ENCODE results near the gene NUCKS1.

NUCKS1 gene

GRCh38 chr1:205699416-205699815 is 50.6 kb downstream of the NUCKS1 start:
- ATAC-seq (no peak), DNase-seq (no peak)

DNA sequence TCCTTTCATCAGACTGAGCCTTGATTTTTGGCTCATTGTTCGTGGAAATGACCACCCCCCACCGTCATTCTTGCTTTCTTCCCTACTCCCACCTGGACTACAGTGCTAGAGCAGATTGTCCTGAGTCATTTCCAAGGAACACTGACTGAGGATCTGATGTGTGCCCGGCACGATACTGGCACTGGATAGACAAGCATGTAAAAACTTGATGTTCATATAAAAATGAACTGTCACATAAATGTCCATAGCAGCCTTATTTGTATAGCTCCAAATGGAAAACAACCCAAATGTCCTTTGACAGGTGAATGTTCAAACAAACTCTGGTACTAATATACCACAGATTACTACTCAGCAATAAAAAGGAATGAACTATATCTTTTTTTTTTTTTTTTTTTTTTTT is 51.1 kb downstream of the NUCKS1 start:
- no peak for DNase-seq
- no peak for ATAC-seq

DNA sequence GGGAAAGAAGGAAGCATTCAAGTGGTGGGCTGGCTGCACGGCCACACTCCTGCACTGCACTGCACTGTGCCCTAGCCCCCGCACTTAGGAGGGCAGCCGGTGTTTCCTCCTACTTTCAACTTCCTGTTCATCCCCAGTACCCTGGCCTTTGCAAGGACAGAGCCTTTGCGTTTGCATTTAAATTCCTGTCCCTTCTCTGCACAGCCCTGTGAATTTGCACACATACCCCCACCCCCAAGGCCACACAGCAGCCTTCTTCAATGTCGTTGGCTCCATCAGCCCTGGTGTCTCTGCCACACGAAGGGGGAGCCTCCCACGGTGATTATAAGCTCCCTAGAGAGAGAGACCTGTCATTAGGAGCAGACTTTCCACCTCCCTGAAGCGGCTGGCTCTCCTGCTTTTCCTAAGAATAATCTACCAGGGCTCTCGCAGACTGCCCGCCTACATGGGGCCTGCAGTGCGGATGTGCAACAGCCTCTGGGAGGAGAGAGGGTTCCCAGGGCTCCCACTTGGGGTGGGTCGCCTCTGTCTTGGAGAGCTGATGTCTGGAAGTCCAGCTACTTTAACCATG is 56.5 kb downstream of the NUCKS1 start:
- ATAC-seq (no peak), DNase-seq (no peak)

DNA sequence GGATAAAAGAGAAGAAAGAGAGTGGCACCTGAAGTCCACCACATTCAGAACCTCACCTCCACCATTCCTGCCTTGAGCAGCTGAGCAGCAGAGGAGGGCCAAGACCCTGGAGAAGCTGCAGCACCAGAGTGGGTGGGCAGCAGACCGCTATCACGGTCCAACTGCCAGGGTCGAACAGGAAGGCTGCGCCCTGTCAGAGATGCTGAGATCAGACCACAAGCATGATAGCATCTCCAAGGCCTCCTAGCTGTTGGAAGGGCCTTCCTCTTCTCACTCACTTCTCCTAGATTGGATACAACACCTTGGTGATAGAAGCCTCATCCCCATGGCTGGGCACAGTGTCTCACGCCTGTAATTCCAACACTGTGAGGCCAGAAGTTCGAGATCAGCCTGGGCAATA is 57.6 kb downstream of the NUCKS1 start:
- DNase-seq (no peak), ATAC-seq (no peak)

GRCh38 chr1:205690122-205690756 is 59.7 kb downstream of the NUCKS1 start:
- DNase-seq = no peak
- no peak for ATAC-seq

DNA sequence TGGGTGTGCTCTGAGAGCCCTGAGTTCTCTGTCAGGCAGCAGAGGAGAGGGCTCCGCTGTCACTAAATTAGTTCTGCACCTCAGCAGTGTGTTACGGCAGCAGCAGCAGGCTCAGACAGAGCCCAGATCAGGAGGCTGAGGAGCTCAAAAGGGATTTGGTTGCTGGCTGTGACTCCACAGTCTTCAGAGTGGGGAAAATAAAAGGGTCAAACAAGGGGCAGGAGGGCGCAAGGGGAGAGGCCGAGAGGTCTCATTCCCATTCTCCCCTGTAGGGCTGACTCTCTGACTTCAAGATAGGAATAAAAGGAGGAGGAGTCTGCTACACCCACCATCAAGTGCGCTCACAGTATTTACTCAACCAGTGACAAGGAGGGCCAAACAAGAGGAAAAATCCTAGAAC is 60.5 kb downstream of the NUCKS1 start:
- ATAC-seq (no peak), DNase-seq (no peak)

- DNase-seq (no peak), ATAC-seq (no peak)
These were observed 61.6 kb downstream of the NUCKS1 start for GRCh38 chr1:205688171-205689080.

DNA sequence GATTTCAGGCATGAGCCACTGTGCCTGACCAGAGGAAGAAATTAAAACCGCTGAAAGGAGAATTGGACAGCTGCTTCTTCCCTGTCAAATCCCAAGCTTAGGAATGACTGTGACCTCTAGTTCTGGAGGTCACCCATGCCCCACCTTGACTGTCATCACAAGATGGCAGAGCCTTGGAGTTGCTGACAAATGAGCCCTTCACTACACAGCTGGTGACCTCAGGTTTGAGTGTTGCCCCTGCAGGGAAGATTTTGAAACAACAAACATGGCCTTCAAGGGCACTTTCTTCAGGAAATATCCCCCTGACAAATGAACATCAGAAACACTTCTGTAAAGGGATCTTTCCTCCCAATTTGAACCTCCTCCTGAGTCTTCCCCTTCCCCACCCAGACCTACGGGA is 62.7 kb downstream of the NUCKS1 start:
- ATAC-seq (no peak), DNase-seq (no peak)

GRCh38 chr1:205681364-205681763 is 68.6 kb downstream of the NUCKS1 start:
- DNase-seq (no peak), ATAC-seq (no peak)

GRCh38 chr1:205680073-205680851 is 69.7 kb downstream of the NUCKS1 start, which contains the start of gene SLC45A3:
Gene SLC45A3 (minus strand): TSS chr1:205680509. CDS start chr1:205664656, 15,853 bp downstream.
- ATAC-seq (peak; percentile 77), DNase-seq (peak; percentile 68)

DNA sequence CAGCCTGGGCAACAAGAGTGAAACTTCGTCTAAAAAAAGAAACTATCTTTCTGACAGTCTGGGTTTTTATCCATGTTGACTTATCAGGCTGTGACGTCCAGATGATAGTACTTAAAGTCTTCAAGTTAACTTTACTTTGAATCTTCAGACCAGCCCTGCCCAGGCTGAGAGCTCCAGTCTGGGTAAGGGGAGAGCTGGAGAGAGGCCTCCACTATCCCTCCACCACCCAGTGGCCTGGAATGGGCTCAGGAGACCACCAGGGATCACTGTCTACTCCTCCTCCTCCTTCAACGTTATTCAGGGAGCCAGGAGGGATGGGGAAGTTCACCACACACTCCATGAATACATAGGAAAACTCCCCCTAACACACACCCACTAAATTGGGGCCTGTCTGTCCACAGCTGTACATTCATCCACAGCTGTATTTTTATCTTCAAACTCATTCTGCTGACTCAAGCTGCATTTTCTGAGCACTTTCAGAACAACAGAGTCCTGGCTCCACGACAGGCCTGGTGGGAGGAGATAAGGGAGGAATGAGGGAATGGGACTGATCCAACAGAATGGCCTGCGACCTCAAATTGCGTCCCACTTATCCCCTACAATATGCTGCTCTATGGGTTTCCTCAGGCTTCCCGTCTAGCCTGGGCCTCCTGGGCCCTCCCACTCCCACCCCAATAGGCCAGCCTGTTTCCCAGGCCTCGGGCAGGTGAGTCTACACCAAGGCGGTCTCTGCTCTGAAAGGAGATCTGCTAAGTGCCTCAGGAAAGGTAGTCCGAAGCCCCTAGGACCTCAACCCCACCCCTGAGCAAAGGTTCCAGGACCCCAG is 71.5 kb downstream of the NUCKS1 start:
- ATAC-seq (no peak), DNase-seq (no peak)

DNA sequence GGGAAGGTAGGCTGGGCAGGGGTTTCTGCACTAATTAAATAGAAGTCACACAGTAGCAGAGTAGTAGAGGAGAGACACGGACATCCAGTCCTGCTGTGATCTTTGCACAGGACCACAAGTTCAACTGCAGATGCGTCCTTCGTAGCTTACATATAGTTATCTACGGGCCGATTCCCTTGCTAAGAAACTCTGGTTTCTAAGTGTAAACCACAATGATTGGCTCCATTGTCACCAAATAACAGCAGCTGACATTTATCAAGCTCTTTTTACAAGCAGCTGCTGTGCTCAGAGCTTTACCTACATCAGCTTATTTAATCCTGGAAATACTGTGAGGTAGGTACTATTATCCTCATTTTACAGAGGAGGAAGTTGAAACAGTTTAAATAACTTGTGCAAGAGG is 72.8 kb downstream of the NUCKS1 start:
- no peak for ATAC-seq
- no peak for DNase-seq

DNA sequence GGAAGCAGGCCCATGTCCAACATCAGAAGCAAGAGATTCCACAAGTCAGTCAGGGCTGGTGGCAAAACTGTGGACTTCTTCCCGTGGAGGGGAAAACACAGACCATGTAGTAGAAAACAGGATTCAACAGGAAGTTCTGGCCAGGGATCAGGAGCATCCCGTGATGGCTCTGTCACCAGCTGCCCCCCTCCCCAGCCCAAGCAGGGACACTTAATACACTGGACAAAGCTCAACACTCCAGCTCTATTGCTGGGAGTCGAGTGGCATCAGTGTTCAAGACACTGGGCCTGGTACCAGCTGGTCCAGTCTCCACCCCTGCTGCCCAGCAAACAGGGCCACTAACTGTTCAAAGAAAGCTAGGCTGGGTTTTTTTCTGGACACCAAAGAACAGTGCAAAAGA is 73.4 kb downstream of the NUCKS1 start:
- no peak for DNase-seq
- no peak for ATAC-seq

GRCh38 chr1:205676002-205676401 is 74.0 kb downstream of the NUCKS1 start:
- DNase-seq (no peak), ATAC-seq (no peak)

DNA sequence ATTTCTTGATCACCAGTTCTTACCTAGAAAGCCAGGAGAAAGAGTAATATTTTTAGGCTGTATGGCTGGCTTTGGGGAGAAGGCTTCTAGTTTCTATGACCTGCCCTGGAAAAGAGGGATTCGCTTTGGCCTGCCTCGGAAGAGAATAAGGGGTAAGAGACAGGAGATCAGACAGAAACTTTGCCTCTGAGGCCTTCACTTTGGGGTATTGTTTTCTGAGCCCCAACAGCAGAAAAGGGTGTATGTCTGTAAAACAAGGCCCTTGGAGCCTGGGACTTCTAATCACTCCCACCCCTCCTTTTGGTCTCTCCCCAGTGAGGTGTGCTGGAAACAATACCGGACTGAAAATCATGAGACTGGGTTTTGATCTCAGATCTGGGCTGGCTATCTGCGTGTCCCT is 74.7 kb downstream of the NUCKS1 start:
- DNase-seq = no peak
- no peak for ATAC-seq

DNA sequence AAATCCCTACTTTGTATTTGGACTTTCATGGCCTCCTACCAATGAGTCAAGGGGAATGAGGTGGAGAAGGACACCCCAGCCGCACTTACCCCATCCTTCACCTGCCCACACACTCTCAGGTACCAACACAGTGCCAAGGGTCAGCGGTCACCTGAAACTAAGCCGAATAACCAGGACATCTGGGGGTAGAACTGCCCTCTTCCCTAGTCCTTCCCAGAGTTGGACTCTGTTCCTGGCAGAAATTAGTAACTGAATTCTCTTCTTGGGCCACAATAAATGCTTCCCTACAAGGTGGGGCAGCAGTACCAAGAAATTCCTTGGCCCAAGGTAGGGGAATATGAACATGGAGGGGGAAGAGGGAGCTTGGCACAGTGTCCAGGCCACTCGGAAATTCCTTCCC is 77.0 kb downstream of the NUCKS1 start:
- no peak for DNase-seq
- no peak for ATAC-seq

DNA sequence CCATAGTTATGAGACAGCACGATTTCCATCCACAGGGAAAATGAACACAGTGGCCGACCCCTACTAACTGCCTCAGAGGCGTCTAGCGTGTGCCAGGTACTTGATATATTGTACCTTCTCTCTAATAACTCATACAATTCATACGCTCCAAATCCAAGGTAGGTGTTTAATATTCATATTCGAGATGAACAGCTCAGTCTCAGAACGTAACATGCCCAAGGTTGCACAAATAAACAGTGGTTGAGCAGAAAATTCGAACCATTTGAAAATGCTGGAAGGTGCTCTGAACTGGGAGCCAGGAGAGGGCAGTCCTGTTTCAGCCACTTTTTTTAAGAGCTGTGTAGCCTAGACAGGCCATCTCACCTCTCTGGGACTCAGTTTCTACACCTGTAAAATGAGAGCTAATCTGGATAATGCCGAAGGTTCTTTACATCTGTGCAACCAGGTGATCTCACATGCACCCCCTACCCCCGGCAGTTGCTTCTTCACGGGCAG is 77.5 kb downstream of the NUCKS1 start:
- ATAC-seq (no peak), DNase-seq (no peak)

DNA sequence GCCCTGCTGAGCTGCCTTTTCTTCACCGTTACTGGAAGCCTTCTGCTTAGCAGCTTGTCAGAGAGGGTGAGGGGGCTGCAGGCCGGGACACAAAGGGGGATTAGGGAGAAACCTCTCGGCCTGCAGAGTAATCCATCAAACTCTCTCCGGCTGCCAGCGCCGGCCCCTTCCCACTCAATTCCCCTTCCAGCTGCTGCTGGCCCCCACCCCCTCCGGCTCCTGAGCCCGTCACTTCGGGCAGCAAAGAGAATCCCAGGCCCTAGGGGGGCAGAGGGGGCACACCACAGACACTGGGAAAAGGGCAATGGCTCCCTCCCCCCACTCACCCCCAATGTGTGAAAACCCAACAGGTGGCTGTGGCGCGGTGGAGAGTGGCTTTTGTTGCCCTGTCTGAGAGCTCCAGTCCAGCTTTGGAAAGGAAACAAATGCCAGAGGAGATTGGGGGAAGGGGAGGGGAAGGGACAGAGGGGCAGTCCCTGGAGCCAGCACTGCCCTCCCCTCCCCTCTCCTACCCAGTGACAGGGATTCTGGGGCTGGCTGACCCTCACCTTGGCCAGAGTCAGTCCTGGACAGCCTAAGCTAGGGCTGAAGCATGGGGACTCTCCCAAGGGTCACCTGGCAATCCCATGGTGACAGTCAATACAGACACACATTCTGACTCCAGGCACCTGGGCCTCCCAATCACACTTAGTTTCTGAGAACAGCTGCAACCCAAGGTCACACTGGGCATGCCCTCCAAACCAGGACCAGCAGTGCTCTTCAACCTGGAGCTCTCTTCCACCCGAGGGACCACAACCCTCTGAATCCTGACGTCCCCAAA is 79.2 kb downstream of the NUCKS1 start:
- DNase-seq = no peak
- no peak for ATAC-seq

DNA sequence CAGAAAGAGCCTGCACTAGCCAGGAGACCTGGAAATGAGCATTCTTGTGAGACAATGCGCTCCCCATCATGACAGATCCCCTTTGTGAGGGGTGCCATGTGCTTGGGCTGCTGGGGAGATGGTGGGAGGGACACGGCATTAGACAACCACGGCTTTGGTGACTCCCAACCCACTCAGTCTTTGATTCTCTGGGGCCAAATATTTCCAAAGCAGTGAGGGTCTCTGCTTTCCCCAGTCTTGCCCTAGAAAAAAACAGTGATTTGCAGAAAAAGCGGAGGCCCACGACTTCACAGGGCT is 79.9 kb downstream of the NUCKS1 start:
- DNase-seq = no peak
- ATAC-seq = no peak

DNA sequence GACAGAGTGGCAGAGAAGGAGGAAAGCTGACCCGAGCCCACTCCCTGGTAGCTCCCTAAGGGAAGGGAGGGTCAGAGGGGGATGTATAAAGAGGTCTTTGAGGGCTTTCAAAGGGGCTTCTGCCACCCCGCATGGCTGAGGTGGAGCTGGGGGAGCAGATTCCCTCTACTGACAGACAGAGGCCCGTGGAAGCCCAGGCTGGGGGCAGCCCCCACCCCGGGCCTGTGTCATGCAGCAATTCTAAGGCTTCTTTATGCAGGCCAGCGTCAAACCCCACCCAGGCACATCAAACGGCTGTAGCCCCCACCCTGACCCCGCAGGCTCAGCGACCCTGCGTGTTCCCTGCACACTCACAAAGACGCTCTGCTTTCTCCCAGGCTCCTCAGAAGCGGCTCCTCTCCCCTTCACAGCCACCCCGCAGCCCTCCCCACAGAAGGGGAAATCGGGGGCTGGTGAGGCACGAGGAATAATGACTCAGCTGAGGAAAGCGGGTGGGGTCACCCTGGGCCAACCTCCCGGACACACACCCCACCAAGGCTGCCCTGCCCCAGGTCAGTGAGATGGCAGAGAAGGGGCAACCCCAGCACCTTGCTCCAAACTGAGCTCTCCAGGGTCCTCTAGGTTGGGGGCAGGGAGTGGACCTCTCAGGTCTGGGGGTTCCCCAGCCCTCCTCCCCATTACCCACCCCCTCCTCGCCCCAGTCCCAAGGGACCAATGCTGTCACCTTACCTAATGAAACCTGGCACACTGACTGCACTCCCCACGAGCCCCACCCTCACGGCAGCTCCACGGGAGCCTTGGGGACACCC is 80.4 kb downstream of the NUCKS1 start:
- DNase-seq = peak; percentile 21
- ATAC-seq = peak; percentile 43
